HL-60/S4 treated with retinoic acid at 250 ng/mL for 4 days and 3 days (cell line): ENCODE results near the gene ZNF280B.
"Not testable (repeated sequence)": the region's sequence is repeated elsewhere in the genome, so short reads cannot be mapped to it uniquely, and the experiment has no call there.

Source experiments
- in situ Hi-C: fragments of 300-500 bp; cut with MboI; formaldehyde crosslinking; loops from 2 replicates; pipeline ENCODE4 v1.7.0; 2022; ENCODE audit warnings: low sequenced_read_pairs

The ZNF280B gene

GRCh38 chr22:22535662-22536061 lies 27.1 kb upstream of the ZNF280B start:
- in situ Hi-C loops = no loop called here

- in situ Hi-C loops = no loop called here
These were observed 26.3 kb upstream of the ZNF280B start for GRCh38 chr22:22534604-22535415.

- in situ Hi-C loops = no loop called here
These were observed 25.3 kb upstream of the ZNF280B start for GRCh38 chr22:22533863-22534262.

GRCh38 chr22:22533417-22533816 lies 24.9 kb upstream of the ZNF280B start:
- in situ Hi-C loops = no loop called here

GRCh38 chr22:22532547-22533071 lies 24.1 kb upstream of the ZNF280B start:
- in situ Hi-C loops = not testable (repeated sequence)

- in situ Hi-C loops = no loop called here
These were observed 23.4 kb upstream of the ZNF280B start for GRCh38 chr22:22531770-22532546.

- in situ Hi-C loops = no loop called here
These were observed 20.2 kb upstream of the ZNF280B start for GRCh38 chr22:22528780-22529179.

GRCh38 chr22:22527312-22527711 lies 18.8 kb upstream of the ZNF280B start:
- in situ Hi-C loops = no loop called here

- in situ Hi-C loops = no loop called here
These were observed 17.8 kb upstream of the ZNF280B start for GRCh38 chr22:22526125-22526912.

GRCh38 chr22:22523494-22523893 lies 15.0 kb upstream of the ZNF280B start:
- in situ Hi-C loops = no loop called here

- in situ Hi-C loops = no loop called here
These were observed 13.1 kb upstream of the ZNF280B start for GRCh38 chr22:22521631-22522030.

- in situ Hi-C loops = no loop called here
These were observed 12.4 kb upstream of the ZNF280B start for GRCh38 chr22:22520667-22521602.

GRCh38 chr22:22520020-22520656 lies 11.6 kb upstream of the ZNF280B start, which contains the start of gene ZNF280A:
ZNF280A (minus strand) TSS chr22:22520270; CDS start chr22:22515630, 4,640 bp downstream.
- in situ Hi-C loops = no loop called here

GRCh38 chr22:22519591-22519990 lies 11.0 kb upstream of the ZNF280B start:
- in situ Hi-C loops = no loop called here

- in situ Hi-C loops = no loop called here
These were observed 8.4 kb upstream of the ZNF280B start for GRCh38 chr22:22516992-22517391.

- in situ Hi-C loops = no loop called here
These were observed 7.3 kb upstream of the ZNF280B start for GRCh38 chr22:22515890-22516289.

- in situ Hi-C loops = not testable (repeated sequence)
These were observed 5.9 kb upstream of the ZNF280B start for GRCh38 chr22:22514431-22514830.

- in situ Hi-C loops = no loop called here
These were observed 5.1 kb upstream of the ZNF280B start for GRCh38 chr22:22513619-22514018.

- in situ Hi-C loops = no loop called here
These were observed 4.4 kb upstream of the ZNF280B start for GRCh38 chr22:22512951-22513350.
